GM12878 (cell line): ENCODE measurements around the gene SIT1. TPM values are rescaled to one million over a fixed set of nuclear protein-coding genes. Genes with fewer than 3 reads are reported as not detected.

ENCODE experiments used
- BRCA1 ChIP-seq: IDR thresholded peaks from 2 replicates; pipeline ENCODE4 v1.6.1; 2011; ENCODE audit warnings: low read depth, low read length, improper control_type of control experiment
- CBX5 ChIP-seq: sonication (generic); IDR thresholded peaks from 2 replicates; pipeline ENCODE4 v1.6.1; 2016; ENCODE audit warnings: low read depth, moderate library complexity, mild to moderate bottlenecking, inconsistent platforms
- FOS ChIP-seq: IDR thresholded peaks from 3 replicates; pipeline ENCODE4 v1.6.1; 2011; ENCODE audit warnings: borderline replicate concordance; ENCODE audit not compliant: insufficient read length; ENCODE audit errors: extremely low read depth
- JUND ChIP-seq: IDR thresholded peaks from 2 replicates; pipeline ENCODE4 v1.6.1; 2012; ENCODE audit warnings: low read depth, mild to moderate bottlenecking, low read length, improper control_type of control experiment, moderate library complexity
- MTA2 ChIP-seq: fragments of 450-650 bp; IDR thresholded peaks from 2 replicates; pipeline ENCODE4 v1.6.1; 2016; ENCODE audit warnings: low read depth, mild to moderate bottlenecking, moderate library complexity
- MTA3 ChIP-seq: IDR thresholded peaks from 2 replicates; pipeline ENCODE4 v1.6.1; 2012; ENCODE audit warnings: low read length, inconsistent platforms, borderline replicate concordance
- SMARCA5 ChIP-seq: fragments of 450-650 bp; IDR thresholded peaks from 2 replicates; pipeline ENCODE4 v1.6.1; 2017; ENCODE audit warnings: mild to moderate bottlenecking
- polyA plus RNA-seq, 11 experiments: library from polyadenylated mRNA; depleted of rRNA in 4 of 11; unstranded in 6 of 11; stranded (reverse) in 5 of 11; fragments of >200 nt; fragmentation: Nextera tagmentation in 4 of 11; fragmentation: Illumina TruSeq in 1 of 11; extraction: Ambion mirVana in 4 of 11; extraction: Trizol in 1 of 11; gene quantifications; 1 replicate in 1 of 11; 2 replicates in 10 of 11; pipeline versions ENCODE4 v1.2.1 to v1.2.3, GENCODE V29; 2011 to 2016; ENCODE audit warnings: inconsistent platforms in 2 of 11, missing spikeins in 2 of 11, low read depth in 1 of 11
- total RNA-seq, 4 experiments: library from RNA; depleted of rRNA in 3 of 4; stranded (reverse); fragments of >200 nt in 3 of 4; fragmentation: Illumina TruSeq in 1 of 4; extraction: Trizol in 1 of 4; gene quantifications; 2 replicates each; pipeline versions ENCODE4 v1.2.1 to v1.2.3, GENCODE V29; 2013 to 2021
- TF ChIP-seq, protein P1 (sequence below): fragments of 450-650 bp; formaldehyde crosslinking; IDR thresholded peaks from 2 replicates; pipeline ENCODE4 v1.4.0; 2020; ENCODE audit warnings: mild to moderate bottlenecking, moderate library complexity
- TF ChIP-seq, protein P2 (sequence below): IDR thresholded peaks from 2 replicates; pipeline ENCODE4 v1.6.1; 2012; ENCODE audit warnings: low read depth, low read length, improper control_type of control experiment
- TF ChIP-seq, protein P3 (sequence below): IDR thresholded peaks from 2 replicates; pipeline ENCODE4 v1.6.1; 2012; ENCODE audit warnings: low read length, inconsistent platforms
- TF ChIP-seq, protein P4 (sequence below): fragments of 450-650 bp; IDR thresholded peaks from 2 replicates; pipeline ENCODE4 v1.6.1; 2017; ENCODE audit warnings: borderline replicate concordance

Gene SIT1
- total and polyA plus RNA-seq, 10 of the 15 experiments (the other 5 are each of a cell fraction or from before 2014, with no cell fraction given): 0.97 to 137 (median 59.7) TPM

DNA sequence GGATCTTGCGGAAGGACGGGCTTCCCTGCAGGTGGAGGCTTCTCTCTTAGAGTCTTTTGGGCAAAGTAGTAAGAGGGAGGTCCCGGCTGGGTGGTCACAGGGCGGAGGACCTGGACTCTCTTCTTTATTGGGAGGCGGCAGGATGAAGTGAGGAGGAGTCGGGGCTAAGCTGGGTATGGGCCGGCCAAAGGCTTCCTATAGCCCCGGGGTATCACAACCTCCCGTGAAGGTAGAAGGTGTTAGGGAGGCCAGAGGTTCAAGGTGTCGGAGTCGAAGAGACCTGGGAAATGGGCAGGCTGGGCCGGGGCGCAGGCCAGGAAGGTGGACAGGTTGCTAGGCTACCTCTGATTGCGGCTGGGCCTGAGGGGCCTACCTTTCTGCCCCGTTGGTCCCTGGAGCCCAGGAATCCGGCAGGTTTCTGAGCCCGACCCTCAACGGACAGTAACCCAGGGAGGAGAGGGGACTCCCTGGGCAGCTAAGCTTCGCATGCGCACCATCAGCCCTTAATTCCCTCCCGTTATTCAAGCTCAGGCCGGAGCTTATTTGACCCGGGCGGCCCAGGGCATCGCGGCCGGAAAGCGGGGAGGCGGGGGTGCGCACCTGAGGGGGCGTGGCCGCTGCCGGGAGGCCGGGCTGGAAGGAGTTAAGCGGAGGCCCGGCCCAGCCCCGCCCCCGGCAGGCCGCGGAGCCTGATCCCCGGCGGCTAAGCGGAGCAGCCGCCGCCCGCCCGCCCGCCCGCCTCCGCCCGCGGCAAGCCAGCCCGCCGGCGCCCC is 46.0 kb downstream of the SIT1 start, which contains the start of gene TESK1 (continued):
- TF ChIP-seq, protein P1, sequence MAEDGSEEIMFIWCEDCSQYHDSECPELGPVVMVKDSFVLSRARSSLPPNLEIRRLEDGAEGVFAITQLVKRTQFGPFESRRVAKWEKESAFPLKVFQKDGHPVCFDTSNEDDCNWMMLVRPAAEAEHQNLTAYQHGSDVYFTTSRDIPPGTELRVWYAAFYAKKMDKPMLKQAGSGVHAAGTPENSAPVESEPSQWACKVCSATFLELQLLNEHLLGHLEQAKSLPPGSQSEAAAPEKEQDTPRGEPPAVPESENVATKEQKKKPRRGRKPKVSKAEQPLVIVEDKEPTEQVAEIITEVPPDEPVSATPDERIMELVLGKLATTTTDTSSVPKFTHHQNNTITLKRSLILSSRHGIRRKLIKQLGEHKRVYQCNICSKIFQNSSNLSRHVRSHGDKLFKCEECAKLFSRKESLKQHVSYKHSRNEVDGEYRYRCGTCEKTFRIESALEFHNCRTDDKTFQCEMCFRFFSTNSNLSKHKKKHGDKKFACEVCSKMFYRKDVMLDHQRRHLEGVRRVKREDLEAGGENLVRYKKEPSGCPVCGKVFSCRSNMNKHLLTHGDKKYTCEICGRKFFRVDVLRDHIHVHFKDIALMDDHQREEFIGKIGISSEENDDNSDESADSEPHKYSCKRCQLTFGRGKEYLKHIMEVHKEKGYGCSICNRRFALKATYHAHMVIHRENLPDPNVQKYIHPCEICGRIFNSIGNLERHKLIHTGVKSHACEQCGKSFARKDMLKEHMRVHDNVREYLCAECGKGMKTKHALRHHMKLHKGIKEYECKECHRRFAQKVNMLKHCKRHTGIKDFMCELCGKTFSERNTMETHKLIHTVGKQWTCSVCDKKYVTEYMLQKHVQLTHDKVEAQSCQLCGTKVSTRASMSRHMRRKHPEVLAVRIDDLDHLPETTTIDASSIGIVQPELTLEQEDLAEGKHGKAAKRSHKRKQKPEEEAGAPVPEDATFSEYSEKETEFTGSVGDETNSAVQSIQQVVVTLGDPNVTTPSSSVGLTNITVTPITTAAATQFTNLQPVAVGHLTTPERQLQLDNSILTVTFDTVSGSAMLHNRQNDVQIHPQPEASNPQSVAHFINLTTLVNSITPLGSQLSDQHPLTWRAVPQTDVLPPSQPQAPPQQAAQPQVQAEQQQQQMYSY: no peak
- TF ChIP-seq CBX5: no peak
- TF ChIP-seq FOS: no peak
- TF ChIP-seq, protein P2, sequence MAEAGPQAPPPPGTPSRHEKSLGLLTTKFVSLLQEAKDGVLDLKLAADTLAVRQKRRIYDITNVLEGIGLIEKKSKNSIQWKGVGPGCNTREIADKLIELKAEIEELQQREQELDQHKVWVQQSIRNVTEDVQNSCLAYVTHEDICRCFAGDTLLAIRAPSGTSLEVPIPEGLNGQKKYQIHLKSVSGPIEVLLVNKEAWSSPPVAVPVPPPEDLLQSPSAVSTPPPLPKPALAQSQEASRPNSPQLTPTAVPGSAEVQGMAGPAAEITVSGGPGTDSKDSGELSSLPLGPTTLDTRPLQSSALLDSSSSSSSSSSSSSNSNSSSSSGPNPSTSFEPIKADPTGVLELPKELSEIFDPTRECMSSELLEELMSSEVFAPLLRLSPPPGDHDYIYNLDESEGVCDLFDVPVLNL: no peak
- TF ChIP-seq, protein P3, sequence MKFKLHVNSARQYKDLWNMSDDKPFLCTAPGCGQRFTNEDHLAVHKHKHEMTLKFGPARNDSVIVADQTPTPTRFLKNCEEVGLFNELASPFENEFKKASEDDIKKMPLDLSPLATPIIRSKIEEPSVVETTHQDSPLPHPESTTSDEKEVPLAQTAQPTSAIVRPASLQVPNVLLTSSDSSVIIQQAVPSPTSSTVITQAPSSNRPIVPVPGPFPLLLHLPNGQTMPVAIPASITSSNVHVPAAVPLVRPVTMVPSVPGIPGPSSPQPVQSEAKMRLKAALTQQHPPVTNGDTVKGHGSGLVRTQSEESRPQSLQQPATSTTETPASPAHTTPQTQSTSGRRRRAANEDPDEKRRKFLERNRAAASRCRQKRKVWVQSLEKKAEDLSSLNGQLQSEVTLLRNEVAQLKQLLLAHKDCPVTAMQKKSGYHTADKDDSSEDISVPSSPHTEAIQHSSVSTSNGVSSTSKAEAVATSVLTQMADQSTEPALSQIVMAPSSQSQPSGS: no peak
- no peak for TF ChIP-seq SMARCA5
- no peak for TF ChIP-seq MTA2
- TF ChIP-seq JUND: no peak
- no peak for TF ChIP-seq MTA3
- TF ChIP-seq BRCA1: no peak
- TF ChIP-seq, protein P4, sequence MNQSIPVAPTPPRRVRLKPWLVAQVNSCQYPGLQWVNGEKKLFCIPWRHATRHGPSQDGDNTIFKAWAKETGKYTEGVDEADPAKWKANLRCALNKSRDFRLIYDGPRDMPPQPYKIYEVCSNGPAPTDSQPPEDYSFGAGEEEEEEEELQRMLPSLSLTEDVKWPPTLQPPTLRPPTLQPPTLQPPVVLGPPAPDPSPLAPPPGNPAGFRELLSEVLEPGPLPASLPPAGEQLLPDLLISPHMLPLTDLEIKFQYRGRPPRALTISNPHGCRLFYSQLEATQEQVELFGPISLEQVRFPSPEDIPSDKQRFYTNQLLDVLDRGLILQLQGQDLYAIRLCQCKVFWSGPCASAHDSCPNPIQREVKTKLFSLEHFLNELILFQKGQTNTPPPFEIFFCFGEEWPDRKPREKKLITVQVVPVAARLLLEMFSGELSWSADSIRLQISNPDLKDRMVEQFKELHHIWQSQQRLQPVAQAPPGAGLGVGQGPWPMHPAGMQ: no peak
